ENCODE data around the gene TRMO.
"Not testable (repeated sequence)": the region's sequence is repeated elsewhere in the genome, so short reads cannot be mapped to it uniquely, and the experiment has no call there.

GRCh38 chr9:97950873-97951272, 28.6 kb upstream of the TRMO start:
- TF ChIP-seq CTCF, POLR2A, EP300 (IDR thresholded peaks at IDR 0.05): not testable (repeated sequence)
